HG03039 (cell line): Measurements from ENCODE around the gene AIRE.

Source experiments
- ATAC-seq: cut with Tn5 transposase; IDR thresholded peaks from one replicate; pipeline ENCODE4 v1.9.1; 2021; ENCODE audit warnings: mild to moderate bottlenecking, moderate library complexity; ENCODE audit not compliant: unreplicated experiment

AIRE gene

GRCh38 chr21:44303490-44303981, 17.9 kb downstream of the AIRE start:
- ATAC-seq: no peak

DNA sequence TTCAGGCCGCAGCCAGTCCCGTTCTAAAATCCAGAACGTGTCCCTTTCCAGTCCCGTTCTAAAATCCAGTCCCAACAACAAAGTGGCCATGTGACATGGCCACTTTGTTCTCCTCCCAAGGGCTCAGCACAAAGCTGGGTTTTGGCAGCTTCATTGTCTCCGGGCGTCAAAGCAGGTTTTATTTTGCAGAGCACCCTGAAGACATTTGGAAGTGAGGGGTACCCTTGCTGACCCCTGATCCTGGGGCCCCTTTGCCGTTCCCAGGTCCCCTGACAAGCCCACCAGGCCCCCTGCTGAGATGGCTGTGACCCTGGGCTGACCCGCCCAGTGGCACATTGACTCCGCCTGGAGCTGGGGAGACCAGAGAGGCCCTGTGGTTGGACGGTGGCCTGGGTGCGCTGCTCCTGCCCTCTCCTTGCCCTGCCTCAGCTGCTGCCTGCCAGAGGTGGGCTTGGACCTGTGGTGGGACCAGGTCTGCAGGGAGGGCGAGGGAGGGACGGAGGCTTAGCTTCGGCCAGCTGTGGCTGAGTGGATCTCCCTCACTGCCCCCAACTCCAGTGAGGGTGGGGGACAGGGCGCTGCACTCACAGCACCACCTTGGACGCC, 18.4 kb downstream of the AIRE start:
- ATAC-seq: no peak

- ATAC-seq: no peak
These were observed 19.2 kb downstream of the AIRE start for GRCh38 chr21:44304877-44305293.

DNA sequence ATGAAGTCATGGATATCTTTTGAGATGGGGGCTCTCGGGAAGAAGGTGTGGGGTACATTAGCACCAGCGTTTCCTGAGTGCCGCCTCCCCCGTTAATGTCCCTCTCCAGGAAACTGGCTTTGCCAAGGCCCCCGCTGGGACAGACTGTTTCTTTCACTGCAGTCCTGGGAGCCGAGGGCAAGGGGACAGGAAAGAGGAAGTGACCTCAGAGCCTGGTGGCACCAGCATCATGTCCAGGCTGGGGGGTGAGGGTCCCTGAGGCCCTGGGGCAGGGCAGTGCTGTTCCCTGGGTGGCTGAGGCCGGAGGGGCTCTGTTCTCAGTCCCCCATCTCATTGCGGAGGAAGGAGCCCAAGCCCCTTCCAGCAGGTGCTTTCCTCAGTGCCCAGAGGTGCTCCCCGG, 20.0 kb downstream of the AIRE start:
- no peak for ATAC-seq

GRCh38 chr21:44306936-44307704, 21.4 kb downstream of the AIRE start:
- no peak for ATAC-seq

DNA sequence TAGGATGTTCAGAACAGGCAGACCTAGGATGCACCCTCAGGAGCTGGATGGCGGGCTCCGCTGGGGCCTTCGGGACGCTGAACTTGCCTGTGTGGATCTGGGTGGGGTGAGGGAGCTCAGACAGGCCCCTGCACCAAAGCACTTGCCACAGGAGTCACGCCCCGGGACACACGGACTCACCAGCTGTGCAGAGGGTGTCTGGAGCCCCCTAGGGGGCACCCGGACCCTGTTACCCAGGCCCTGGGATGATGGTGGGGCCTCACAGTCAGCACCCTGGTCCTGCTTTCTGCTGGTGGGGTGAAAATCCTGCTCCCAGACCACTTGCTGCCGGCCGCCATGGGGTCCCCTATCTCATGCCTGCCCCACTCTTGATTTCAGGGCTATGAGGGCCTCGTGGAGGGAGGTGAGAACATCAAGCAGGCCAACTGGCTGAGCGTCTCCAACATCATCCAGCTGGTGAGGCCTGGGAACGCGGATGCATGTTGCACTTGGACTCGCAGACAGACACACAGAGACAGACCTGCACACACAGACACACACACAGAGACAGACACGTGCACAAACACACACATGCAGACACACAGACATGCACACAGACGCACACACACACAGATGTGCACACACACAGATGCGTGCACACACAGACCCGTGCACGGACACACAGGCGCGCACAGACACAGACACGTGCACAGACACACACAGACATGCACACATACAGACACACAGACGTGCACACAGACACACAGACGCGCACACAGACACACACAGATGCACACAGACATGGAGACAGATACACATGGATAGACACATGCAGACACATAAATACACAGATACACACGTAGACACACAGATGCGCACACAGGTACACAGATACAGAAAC, 25.2 kb downstream of the AIRE start:
- no peak for ATAC-seq

GRCh38 chr21:44312089-44312488, 26.4 kb downstream of the AIRE start:
- ATAC-seq: no peak

DNA sequence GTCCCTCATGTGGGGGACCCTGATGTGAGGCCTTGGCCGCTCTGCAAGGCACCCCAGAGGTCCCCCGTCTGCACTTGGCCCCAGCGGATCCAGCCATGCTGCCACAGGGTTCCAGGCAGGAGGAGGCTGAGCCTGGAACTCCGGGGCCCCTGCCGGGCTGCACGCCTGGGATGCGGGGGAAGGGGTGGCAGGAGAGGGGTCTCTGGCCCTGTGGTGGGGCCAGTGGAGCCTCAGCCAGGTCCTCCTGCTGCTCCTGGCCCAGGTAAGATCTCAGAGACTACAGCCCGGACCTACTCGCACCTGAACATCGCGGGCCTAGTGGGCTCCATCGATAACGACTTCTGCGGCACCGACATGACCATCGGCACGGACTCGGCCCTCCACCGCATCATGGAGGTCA, 27.0 kb downstream of the AIRE start:
- ATAC-seq: no peak

DNA sequence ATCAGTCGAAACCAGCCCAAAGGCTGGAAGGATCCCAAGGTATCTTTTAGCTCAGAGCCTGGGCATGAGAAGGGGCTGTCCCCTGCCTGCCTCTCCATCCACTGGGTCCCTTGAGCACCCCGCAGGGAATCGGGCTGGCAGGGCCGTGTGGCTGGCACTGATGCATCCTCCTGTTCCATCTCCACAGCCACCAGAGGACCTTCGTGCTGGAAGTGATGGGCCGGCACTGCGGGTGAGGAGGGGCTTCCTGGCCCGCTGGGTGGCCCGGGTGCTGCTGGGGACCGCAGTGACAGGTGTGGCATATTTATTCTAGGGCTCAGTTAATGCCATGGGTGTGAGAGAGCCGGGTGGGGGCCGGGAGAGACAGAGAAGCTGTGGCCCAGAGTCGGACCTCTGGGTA, 27.8 kb downstream of the AIRE start:
- no peak for ATAC-seq

GRCh38 chr21:44314128-44314527, 28.5 kb downstream of the AIRE start:
- ATAC-seq: no peak

GRCh38 chr21:44314561-44314960, 28.9 kb downstream of the AIRE start:
- ATAC-seq: no peak

- no peak for ATAC-seq
These were observed 30.1 kb downstream of the AIRE start for GRCh38 chr21:44315691-44316203.

DNA sequence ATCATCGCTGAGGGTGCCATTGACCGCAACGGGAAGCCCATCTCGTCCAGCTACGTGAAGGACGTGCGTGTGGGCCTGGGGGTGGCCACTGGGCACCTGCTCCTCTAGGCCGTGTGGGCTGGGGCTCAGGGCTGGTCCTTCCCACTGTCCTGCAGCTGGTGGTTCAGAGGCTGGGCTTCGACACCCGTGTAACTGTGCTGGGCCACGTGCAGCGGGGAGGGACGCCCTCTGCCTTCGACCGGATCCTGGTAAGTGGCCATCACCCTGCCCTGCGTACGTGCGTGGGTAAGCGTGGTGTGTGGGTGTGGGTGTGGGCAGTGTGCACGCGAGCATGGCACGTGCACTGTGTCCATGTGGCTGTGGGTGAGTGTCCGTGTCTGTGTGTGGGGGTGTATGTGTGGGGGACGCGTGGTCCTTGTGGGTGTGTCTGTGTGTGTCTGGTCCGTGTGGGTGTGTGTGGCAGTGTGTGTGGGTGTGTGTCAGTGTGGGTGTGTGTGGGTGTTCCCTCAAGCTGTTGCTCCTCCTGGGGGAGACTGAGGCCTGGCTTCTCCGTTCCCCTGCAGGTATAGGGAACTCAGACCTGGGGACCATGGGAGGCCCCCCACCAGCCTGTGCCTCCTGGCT, 30.7 kb downstream of the AIRE start:
- no peak for ATAC-seq

DNA sequence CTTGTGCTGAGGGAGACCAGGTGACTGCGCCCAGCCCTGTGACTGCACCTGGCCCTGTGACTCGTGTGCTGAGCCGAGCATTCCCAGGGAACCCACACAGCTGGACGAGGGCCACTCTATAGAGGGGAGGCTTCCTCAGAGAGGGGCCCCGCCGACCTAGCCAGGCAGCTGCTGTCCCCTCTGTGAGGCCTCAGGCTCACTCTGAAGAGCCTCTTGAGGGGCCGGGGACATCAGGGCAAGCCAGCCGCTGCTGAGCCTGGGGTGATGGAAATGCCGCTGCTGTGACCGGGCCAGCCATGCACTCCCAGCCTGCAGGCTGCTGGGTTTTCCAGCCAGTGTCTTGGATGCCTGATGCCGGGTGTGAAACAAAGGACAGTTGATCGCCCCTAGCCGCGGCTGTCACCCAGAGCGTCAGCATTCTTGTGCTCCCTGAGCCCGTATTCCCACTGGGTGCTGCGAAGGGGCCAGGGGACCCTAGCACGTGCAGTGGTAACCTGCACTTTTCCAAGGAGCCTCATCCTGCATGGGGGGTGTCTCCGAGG, 31.6 kb downstream of the AIRE start:
- no peak for ATAC-seq

DNA sequence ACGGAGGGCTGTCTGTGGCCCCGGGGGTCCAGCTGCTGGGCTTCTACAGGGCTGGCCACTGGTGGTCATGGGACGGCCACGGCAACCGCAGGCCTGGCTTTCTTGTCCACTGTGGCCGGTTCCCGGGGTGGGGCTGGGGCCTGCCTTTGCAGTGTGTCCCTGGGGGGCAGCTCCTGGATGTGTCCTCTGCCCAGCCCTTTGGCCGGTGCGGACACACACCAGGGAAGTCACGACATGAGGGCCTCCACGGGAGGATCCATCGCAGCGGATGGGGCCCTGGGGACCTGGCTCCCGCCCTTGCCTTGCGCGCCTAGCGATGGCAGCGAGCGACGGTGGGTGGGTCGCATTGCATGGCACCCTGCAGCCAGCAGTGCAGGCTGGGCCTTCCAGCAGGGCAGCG, 32.2 kb downstream of the AIRE start:
- no peak for ATAC-seq

DNA sequence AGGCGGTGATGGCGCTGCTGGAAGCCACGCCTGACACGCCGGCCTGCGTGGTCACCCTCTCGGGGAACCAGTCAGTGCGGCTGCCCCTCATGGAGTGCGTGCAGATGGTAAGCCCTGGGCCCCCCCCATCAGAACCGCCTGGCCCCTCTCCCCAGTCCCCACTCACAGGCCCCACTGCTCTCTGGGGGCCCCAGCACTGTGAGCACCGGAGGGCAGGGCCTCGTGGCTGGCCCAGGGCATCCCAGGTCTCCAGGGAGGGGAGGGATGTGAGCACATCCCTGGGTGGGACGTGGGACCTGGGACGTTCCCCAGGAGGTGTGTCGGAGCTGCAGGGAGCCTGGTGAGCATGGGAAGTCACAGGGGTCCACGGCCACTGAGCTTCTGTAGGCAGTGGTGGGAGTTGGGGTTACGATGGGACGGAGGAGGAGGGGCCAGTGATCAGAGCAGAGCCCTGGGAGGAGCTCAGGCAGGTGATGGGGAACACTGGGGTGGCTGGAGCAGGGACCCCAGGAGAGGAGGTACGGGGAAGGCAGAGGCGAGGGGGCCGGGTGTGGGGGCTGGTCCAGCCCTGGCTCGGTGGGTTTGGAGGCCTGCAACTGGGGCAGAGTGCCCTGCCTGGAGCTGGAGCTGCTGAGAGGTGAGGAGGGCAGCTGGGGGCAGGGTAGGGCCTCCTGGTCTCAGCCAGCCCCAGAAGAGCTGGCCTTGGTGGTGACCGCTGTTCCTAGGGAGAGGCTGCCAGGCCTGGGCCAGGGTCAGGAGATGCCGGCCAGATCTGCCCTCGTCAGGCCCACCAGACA, 33.0 kb downstream of the AIRE start:
- no peak for ATAC-seq

DNA sequence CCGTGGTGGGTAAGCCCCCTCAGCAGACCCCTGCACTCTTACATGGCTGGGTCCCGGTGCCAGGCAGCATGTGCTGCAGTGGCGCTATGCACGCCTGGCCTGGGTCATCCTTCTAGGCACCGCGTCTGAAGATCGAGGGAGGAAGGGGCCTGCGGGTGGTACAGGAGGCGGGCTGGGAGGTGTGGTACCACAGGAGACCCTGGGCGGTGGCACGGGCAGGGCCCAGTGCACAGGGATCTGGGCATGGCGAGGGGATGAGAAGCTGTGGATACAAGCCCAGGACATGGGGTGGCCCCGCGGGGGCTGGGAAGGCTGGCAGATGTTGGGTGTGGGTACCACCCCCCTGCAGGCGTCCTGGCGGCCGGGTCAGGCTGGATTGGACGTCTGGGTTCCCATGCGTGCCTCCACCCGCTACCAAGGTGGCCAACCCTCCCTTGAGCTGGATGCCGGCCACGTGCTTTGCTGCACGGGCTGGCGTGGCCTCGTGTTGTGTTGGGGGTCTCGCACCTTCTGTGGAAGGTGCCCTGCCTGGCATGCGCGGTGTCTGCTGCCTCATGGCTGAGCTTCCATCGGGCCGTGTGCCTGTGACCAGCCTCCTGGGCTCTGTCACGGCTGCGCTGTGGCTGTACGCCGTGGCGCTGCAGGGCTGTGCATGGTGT, 33.9 kb downstream of the AIRE start:
- ATAC-seq: no peak

DNA sequence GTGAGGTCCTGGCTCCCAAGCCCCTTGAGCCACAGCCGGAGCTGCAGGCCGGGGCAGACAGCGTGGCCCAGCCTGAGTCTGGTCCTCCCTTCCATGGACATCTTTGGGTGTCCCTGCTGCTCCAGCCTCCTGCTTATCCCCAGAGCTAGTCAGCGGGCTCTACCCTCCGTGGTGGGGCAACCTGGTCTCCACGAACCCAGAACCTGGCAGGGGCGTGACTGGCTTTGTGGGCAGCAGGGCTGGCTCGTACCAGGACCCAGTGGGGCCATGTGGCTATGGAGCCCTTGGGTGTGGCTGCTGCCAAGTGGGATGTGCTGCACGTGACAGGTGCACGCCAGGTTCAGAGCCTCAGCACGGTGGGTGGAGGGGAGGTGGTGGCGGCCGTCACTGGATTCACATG, 35.2 kb downstream of the AIRE start:
- no peak for ATAC-seq

GRCh38 chr21:44321846-44322450, 36.3 kb downstream of the AIRE start:
- ATAC-seq: no peak
